Stimulated activated naive CD8-positive, alpha-beta T cell treated with anti-CD3 and anti-CD28 coated beads, Interleukin-15, amount 100 ng/mL, for 72 hours (primary cell): ENCODE data around the gene MTRF1.

Experiments
- ATAC-seq: fragments of 150-1000 bp; cut with Tn5 transposase; 2 replicates; pipeline ENCODE4 v1.10.0; 2021; ENCODE audit warnings: mild to moderate bottlenecking, moderate library complexity
- DNase-seq, 2 donors: peaks; one replicate each; pipeline ENCODE4 v3.0.0; 2021 to 2022
- H3K27ac Mint-ChIP-seq, 2 donors: one replicate each; pipeline ENCODE4 v1.8.0; 2022; ENCODE audit warnings: mild to moderate bottlenecking in 2 of 2, mixed read lengths in 2 of 2, moderate library complexity in 2 of 2
- H3K27me3 Mint-ChIP-seq: one replicate; pipeline ENCODE4 v1.8.0; 2022; ENCODE audit warnings: mixed read lengths
- H3K4me1 Mint-ChIP-seq: one replicate; pipeline ENCODE4 v1.8.0; 2022; ENCODE audit warnings: mild to moderate bottlenecking, mixed read lengths
- H3K4me3 Mint-ChIP-seq, 2 donors: one replicate each; pipeline ENCODE4 v1.8.0; 2022; ENCODE audit warnings: mild to moderate bottlenecking in 2 of 2, mixed read lengths in 2 of 2, moderate library complexity in 1 of 2
- H3K9me3 Mint-ChIP-seq, 2 donors: one replicate each; pipeline ENCODE4 v1.8.0; 2022; ENCODE audit warnings: mixed read lengths in 2 of 2

The MTRF1 gene

GRCh38 chr13:41263261-41263971 is at the start of gene MTRF1:
Gene MTRF1 (minus strand): TSS chr13:41263576. CDS start chr13:41260907, 2,669 bp downstream.
- Mint-ChIP-seq H3K4me1 (peaks cover 25% of the 10 kb centered on the region), H3K9me3 (peaks cover 2 to 6% of the 10 kb centered on the region in 2 donors), H3K27me3 (no peaks in the 10 kb centered on the region), H3K27ac (peak within 1 kb of the TSS; percentile 98 to 99), H3K4me3 (peak within 1 kb of the TSS; percentile 86 to 100)
- DNase-seq = peak; percentile 79 to 82
- peak; percentile 95 for ATAC-seq

- H3K4me3 Mint-ChIP-seq = peak overlapping the region; percentile 87 to 98
- H3K27ac Mint-ChIP-seq = peak overlapping the region in 1 of 2 donors; percentile 61
- DNase-seq = no peak
- ATAC-seq = no peak
- H3K9me3 Mint-ChIP-seq = no peaks in the 10 kb centered on the region
- no peaks in the 10 kb centered on the region for H3K27me3 Mint-ChIP-seq
- H3K4me1 Mint-ChIP-seq = peaks cover 52% of the 10 kb centered on the region
Observed at GRCh38 chr13:41313117-41313516, 49.7 kb upstream of the MTRF1 start.

- Mint-ChIP-seq H3K27ac (peak overlapping the region; percentile 96 to 99), H3K4me3 (peak overlapping the region; percentile 87 to 98), H3K9me3 (no peaks in the 10 kb centered on the region), H3K27me3 (no peaks in the 10 kb centered on the region), H3K4me1 (peaks cover 49% of the 10 kb centered on the region)
- ATAC-seq (peak; percentile 6), DNase-seq (peak in 1 of 2 donors; percentile 27)
Observed at GRCh38 chr13:41312176-41312500, 48.8 kb upstream of the MTRF1 start.

GRCh38 chr13:41311406-41312175 is 48.2 kb upstream of the MTRF1 start:
- H3K27me3 Mint-ChIP-seq = no peaks in the 10 kb centered on the region
- H3K4me3 Mint-ChIP-seq = peak overlapping the region; percentile 87 to 98
- DNase-seq (peak; percentile 63 to 64), ATAC-seq (peak; percentile 68)
- H3K4me1 Mint-ChIP-seq = peaks cover 45% of the 10 kb centered on the region
- H3K9me3 Mint-ChIP-seq = no peaks in the 10 kb centered on the region
- H3K27ac Mint-ChIP-seq = peak overlapping the region; percentile 96 to 99

- no peaks in the 10 kb centered on the region for H3K27me3 Mint-ChIP-seq
- DNase-seq (peak; percentile 98 to 99), ATAC-seq (peak; percentile 93)
- peak within 1 kb of the TSS; percentile 87 to 98 for H3K4me3 Mint-ChIP-seq
- H3K9me3 Mint-ChIP-seq = no peaks in the 10 kb centered on the region
- peak within 1 kb of the TSS; percentile 96 to 99 for H3K27ac Mint-ChIP-seq
- peaks cover 43% of the 10 kb centered on the region for H3K4me1 Mint-ChIP-seq
Observed at GRCh38 chr13:41310963-41311405, 47.6 kb upstream of the MTRF1 start, which contains the start of gene NAA16. Gene NAA16 (plus strand): TSS chr13:41311267. CDS start chr13:41311529, 262 bp downstream.

GRCh38 chr13:41307884-41308640 is 44.7 kb upstream of the MTRF1 start:
- ATAC-seq = no peak
- H3K4me1 Mint-ChIP-seq = peaks cover 17% of the 10 kb centered on the region
- H3K27me3 Mint-ChIP-seq = no peaks in the 10 kb centered on the region
- no peak for DNase-seq
- no peak overlapping the region for H3K4me3 Mint-ChIP-seq
- H3K27ac Mint-ChIP-seq = no peak overlapping the region
- no peaks in the 10 kb centered on the region for H3K9me3 Mint-ChIP-seq

GRCh38 chr13:41306271-41307145 is 43.1 kb upstream of the MTRF1 start:
- DNase-seq = no peak
- no peaks in the 10 kb centered on the region for H3K9me3 Mint-ChIP-seq
- ATAC-seq = no peak
- H3K27ac Mint-ChIP-seq = no peak overlapping the region
- H3K4me3 Mint-ChIP-seq = no peak overlapping the region
- H3K4me1 Mint-ChIP-seq = peaks cover 17% of the 10 kb centered on the region
- no peaks in the 10 kb centered on the region for H3K27me3 Mint-ChIP-seq

- ATAC-seq (no peak), DNase-seq (no peak)
- Mint-ChIP-seq H3K4me1 (peaks cover 14% of the 10 kb centered on the region), H3K27ac (no peak overlapping the region), H3K27me3 (no peaks in the 10 kb centered on the region), H3K9me3 (no peaks in the 10 kb centered on the region), H3K4me3 (no peak overlapping the region)
Observed at GRCh38 chr13:41304551-41304950, 41.2 kb upstream of the MTRF1 start.

GRCh38 chr13:41302743-41303142 is 39.4 kb upstream of the MTRF1 start:
- no peaks in the 10 kb centered on the region for H3K27me3 Mint-ChIP-seq
- H3K9me3 Mint-ChIP-seq = no peaks in the 10 kb centered on the region
- no peak for DNase-seq
- H3K4me3 Mint-ChIP-seq = no peak overlapping the region
- H3K27ac Mint-ChIP-seq = no peak overlapping the region
- no peak for ATAC-seq
- peaks cover 17% of the 10 kb centered on the region for H3K4me1 Mint-ChIP-seq

GRCh38 chr13:41299316-41300094 is 36.1 kb upstream of the MTRF1 start:
- ATAC-seq (no peak), DNase-seq (no peak)
- no peaks in the 10 kb centered on the region for H3K9me3 Mint-ChIP-seq
- H3K27me3 Mint-ChIP-seq = no peaks in the 10 kb centered on the region
- H3K27ac Mint-ChIP-seq = no peak overlapping the region
- H3K4me3 Mint-ChIP-seq = no peak overlapping the region
- peaks cover 10% of the 10 kb centered on the region for H3K4me1 Mint-ChIP-seq

- Mint-ChIP-seq H3K27me3 (no peaks in the 10 kb centered on the region), H3K4me3 (no peak overlapping the region), H3K9me3 (no peaks in the 10 kb centered on the region), H3K27ac (no peak overlapping the region), H3K4me1 (peaks cover 10% of the 10 kb centered on the region)
- ATAC-seq (no peak), DNase-seq (no peak)
Observed at GRCh38 chr13:41296879-41297646, 33.7 kb upstream of the MTRF1 start.

- no peak overlapping the region for H3K27ac Mint-ChIP-seq
- H3K27me3 Mint-ChIP-seq = no peaks in the 10 kb centered on the region
- H3K4me1 Mint-ChIP-seq = peaks cover 10% of the 10 kb centered on the region
- DNase-seq (no peak), ATAC-seq (no peak)
- H3K4me3 Mint-ChIP-seq = no peak overlapping the region
- no peaks in the 10 kb centered on the region for H3K9me3 Mint-ChIP-seq
Observed at GRCh38 chr13:41295973-41296372, 32.6 kb upstream of the MTRF1 start.

GRCh38 chr13:41294914-41295313 is 31.5 kb upstream of the MTRF1 start:
- ATAC-seq (no peak), DNase-seq (no peak)
- no peak overlapping the region for H3K4me3 Mint-ChIP-seq
- no peaks in the 10 kb centered on the region for H3K27me3 Mint-ChIP-seq
- H3K4me1 Mint-ChIP-seq = peaks cover 8% of the 10 kb centered on the region
- no peak overlapping the region for H3K27ac Mint-ChIP-seq
- H3K9me3 Mint-ChIP-seq = no peaks in the 10 kb centered on the region

GRCh38 chr13:41293272-41293671 is 29.9 kb upstream of the MTRF1 start:
- ATAC-seq = no peak

More at GRCh38 chr13:41293272-41293671, 29.9 kb upstream of the MTRF1 start:
- Mint-ChIP-seq H3K4me3 (no peak overlapping the region), H3K27me3 (no peaks in the 10 kb centered on the region), H3K4me1 (peaks cover 2% of the 10 kb centered on the region), H3K27ac (no peak overlapping the region), H3K9me3 (peaks cover 5 to 6% of the 10 kb centered on the region in 2 donors)
- no peak for DNase-seq
